ENCODE results near the gene TIGD1. TPM values are rescaled to one million over a fixed set of nuclear protein-coding genes. Genes with fewer than 3 reads are reported as not detected.
"Not testable (repeated sequence)": the region's sequence is repeated elsewhere in the genome, so short reads cannot be mapped to it uniquely, and the experiment has no call there.

The TIGD1 gene
- total RNA-seq, 1 donor from 2014 or later: 14.6 TPM

DNA sequence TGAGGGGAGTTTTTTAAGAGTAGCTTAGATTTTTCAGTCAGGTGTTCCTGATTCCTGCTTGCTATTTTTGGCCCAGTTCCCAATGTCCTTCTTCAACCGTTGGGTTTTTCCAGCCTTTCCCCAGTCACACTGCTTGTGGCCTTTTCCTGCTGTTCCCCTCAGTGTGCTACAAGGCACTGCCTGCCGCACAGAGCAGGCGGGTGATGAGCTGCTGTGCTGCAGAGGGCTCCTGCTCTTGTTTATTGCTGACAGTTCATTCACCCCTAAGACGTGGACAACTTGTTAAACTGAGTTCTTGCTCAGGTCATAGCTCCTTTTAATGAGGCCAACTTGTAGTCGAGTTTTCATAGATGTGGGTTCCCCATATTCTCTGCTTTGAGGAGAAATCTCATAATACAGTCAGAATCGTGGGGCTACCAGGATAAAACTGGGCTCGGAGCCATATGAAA is 20.7 kb upstream of the TIGD1 start:
- H3K4me1 Mint-ChIP-seq: peaks cover 10% of the 10 kb centered on the region
- Histone ChIP-seq H3K4me1 (peaks cover 4% of the 10 kb centered on the region), H3K79me2 (ENCODE audit: low read depth) (no peaks in the 10 kb centered on the region), H3F3A (ENCODE audit: low read depth) (no peaks in the 10 kb centered on the region), H3K9ac (no peak overlapping the region), H2AFZ (replicated peaks) (no peak overlapping the region), H3K9me3 (ENCODE audit: low read depth) (no peaks in the 10 kb centered on the region), H3K36me3 (peaks cover 9% of the 10 kb centered on the region), H3K27me3 (no peaks in the 10 kb centered on the region), H3K4me3 (no peak overlapping the region), H3K27ac (no peak overlapping the region), H4K20me1 (ENCODE audit: low read depth) (peaks cover 3% of the 10 kb centered on the region), H3K4me2 (no peak overlapping the region)
- no peak for DNase-seq (ENCODE audit: low spot score)
- TF ChIP-seq, protein P1, sequence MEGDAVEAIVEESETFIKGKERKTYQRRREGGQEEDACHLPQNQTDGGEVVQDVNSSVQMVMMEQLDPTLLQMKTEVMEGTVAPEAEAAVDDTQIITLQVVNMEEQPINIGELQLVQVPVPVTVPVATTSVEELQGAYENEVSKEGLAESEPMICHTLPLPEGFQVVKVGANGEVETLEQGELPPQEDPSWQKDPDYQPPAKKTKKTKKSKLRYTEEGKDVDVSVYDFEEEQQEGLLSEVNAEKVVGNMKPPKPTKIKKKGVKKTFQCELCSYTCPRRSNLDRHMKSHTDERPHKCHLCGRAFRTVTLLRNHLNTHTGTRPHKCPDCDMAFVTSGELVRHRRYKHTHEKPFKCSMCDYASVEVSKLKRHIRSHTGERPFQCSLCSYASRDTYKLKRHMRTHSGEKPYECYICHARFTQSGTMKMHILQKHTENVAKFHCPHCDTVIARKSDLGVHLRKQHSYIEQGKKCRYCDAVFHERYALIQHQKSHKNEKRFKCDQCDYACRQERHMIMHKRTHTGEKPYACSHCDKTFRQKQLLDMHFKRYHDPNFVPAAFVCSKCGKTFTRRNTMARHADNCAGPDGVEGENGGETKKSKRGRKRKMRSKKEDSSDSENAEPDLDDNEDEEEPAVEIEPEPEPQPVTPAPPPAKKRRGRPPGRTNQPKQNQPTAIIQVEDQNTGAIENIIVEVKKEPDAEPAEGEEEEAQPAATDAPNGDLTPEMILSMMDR (IDR thresholded peaks at IDR 0.05): no peak
- TF ChIP-seq EZH2phosphoT487 (IDR thresholded peaks at IDR 0.05) (no peak), EZH2 (IDR thresholded peaks at IDR 0.05) (no peak)
- peaks cover 46% of the 10 kb centered on the region for H3K36me3 Mint-ChIP-seq
- no peak overlapping the region for H3K4me3 Mint-ChIP-seq
- H3K27me3 Mint-ChIP-seq (ENCODE audit: insufficient read depth, low read depth): peaks cover 4% of the 10 kb centered on the region
- H3K27ac Mint-ChIP-seq: no peak overlapping the region
- H3K9me3 Mint-ChIP-seq: no peaks in the 10 kb centered on the region

DNA sequence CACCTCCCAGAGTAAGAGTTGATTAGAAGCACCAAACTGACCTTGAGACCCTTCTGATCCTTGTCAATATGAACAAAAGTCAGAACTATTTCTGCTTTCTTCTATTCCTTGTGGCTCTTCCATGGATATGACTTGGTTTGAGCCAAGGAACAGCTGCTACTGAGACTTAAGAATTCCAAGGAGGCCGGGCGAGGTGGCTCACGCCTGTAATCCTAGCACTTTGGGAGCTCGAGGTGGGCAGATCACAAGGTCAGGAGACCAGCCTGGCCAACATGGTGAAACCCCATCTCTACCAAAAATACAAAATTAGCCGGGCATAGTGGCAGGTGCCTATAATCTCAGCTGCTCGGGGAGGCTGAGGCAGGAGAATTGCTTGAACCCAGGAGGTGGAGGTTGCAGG is 20.1 kb upstream of the TIGD1 start:
- H3K27me3 ChIP-seq; H3K27ac ChIP-seq; DNase-seq (ENCODE audit: low spot score); H3K27me3 Mint-ChIP-seq (ENCODE audit: insufficient read depth, low read depth); H3F3A ChIP-seq (ENCODE audit: low read depth); H2AFZ ChIP-seq (replicated peaks); H3K9ac ChIP-seq; H3K4me2 ChIP-seq; H3K4me3 ChIP-seq; H3K9me3 ChIP-seq (ENCODE audit: low read depth); H3K79me2 ChIP-seq (ENCODE audit: low read depth); H3K4me1 ChIP-seq; H3K36me3 ChIP-seq; H4K20me1 ChIP-seq (ENCODE audit: low read depth); H3K9me3 Mint-ChIP-seq; H3K4me3 Mint-ChIP-seq; H3K27ac Mint-ChIP-seq: not testable (repeated sequence)
- Mint-ChIP-seq H3K36me3 (peaks cover 48% of the 10 kb centered on the region), H3K4me1 (peaks cover 10% of the 10 kb centered on the region)

DNA sequence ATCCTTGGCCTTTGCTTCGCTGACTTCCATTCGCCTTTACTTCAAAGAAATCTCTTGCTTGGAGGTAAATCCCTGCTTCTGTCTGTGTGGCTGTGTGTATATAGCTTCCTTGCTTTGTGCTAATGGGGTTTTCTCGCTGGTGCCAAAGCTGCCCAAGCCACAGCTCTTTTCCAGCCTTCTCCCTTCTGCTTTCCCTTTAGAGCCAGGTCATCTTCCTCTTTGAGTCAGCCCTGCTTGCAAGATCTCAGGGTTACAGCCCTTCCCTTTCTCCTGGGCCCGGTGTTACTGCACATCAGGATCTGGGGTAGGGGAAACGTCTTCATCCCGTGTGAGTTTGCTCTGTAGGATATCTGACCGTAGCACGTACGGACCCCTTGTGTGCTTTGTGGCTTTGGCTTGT is 19.2 kb upstream of the TIGD1 start:
- Histone ChIP-seq H3K36me3 (peaks cover 9% of the 10 kb centered on the region), H3K27ac (no peak overlapping the region), H3F3A (ENCODE audit: low read depth) (no peaks in the 10 kb centered on the region), H4K20me1 (ENCODE audit: low read depth) (peaks cover 3% of the 10 kb centered on the region), H3K9me3 (ENCODE audit: low read depth) (no peaks in the 10 kb centered on the region), H3K4me1 (peaks cover 4% of the 10 kb centered on the region), H3K79me2 (ENCODE audit: low read depth) (no peaks in the 10 kb centered on the region), H3K4me3 (no peak overlapping the region), H3K9ac (no peak overlapping the region), H3K4me2 (no peak overlapping the region), H2AFZ (replicated peaks) (no peak overlapping the region), H3K27me3 (no peaks in the 10 kb centered on the region)
- Mint-ChIP-seq H3K36me3 (peaks cover 45% of the 10 kb centered on the region), H3K4me3 (no peak overlapping the region), H3K9me3 (no peaks in the 10 kb centered on the region), H3K4me1 (peaks cover 10% of the 10 kb centered on the region), H3K27ac (no peak overlapping the region), H3K27me3 (ENCODE audit: insufficient read depth, low read depth) (peaks cover 4% of the 10 kb centered on the region)
- DNase-seq (ENCODE audit: low spot score): no peak
- no peak for TF ChIP-seq EZH2 (IDR thresholded peaks at IDR 0.05)
- TF ChIP-seq EZH2phosphoT487 (IDR thresholded peaks at IDR 0.05): no peak
- TF ChIP-seq, protein P1 (IDR thresholded peaks at IDR 0.05): no peak

DNA sequence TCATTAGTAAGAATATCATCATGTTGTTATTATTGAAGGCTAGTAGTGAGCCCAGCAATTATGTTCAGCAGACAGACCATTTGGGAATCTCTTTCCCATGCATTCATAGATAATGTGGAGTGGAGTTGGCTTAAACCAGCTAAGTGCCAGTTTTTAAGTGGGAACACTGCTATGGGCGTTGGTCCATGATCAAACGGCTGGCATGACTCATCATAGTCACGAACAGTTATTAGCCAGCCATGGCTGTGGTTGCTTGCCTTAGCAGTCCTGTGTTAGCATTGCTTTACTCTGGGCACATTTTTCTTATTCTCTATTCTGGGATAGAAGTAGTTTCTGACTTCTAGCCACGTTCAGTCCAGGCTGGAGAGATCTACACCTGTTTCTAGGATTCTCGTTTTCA is 17.8 kb upstream of the TIGD1 start:
- H3K36me3 ChIP-seq: peaks cover 13% of the 10 kb centered on the region
- H4K20me1 ChIP-seq (ENCODE audit: low read depth): peaks cover 3% of the 10 kb centered on the region
- Mint-ChIP-seq H3K27ac (no peak overlapping the region), H3K36me3 (peaks cover 43% of the 10 kb centered on the region), H3K4me3 (no peak overlapping the region), H3K9me3 (no peaks in the 10 kb centered on the region), H3K4me1 (no peaks in the 10 kb centered on the region), H3K27me3 (ENCODE audit: insufficient read depth, low read depth) (peaks cover 4% of the 10 kb centered on the region)
- TF ChIP-seq EZH2 (IDR thresholded peaks at IDR 0.05): no peak
- TF ChIP-seq, protein P1 (IDR thresholded peaks at IDR 0.05): no peak
- TF ChIP-seq EZH2phosphoT487 (IDR thresholded peaks at IDR 0.05): no peak
- no peaks in the 10 kb centered on the region for H3K27me3 ChIP-seq
- H3F3A ChIP-seq (ENCODE audit: low read depth): no peaks in the 10 kb centered on the region
- H3K27ac ChIP-seq: no peak overlapping the region
- no peak for DNase-seq (ENCODE audit: low spot score)
- no peak overlapping the region for H3K9ac ChIP-seq
- no peaks in the 10 kb centered on the region for H3K9me3 ChIP-seq (ENCODE audit: low read depth)
- no peaks in the 10 kb centered on the region for H3K79me2 ChIP-seq (ENCODE audit: low read depth)
- no peak overlapping the region for H3K4me3 ChIP-seq
- no peak overlapping the region for H3K4me2 ChIP-seq
- no peak overlapping the region for H2AFZ ChIP-seq (replicated peaks)
- no peaks in the 10 kb centered on the region for H3K4me1 ChIP-seq
